ENCODE results near the gene SLC10A7. TPM values are rescaled to one million over a fixed set of nuclear protein-coding genes. Genes with fewer than 3 reads are reported as not detected.

SLC10A7 gene
- total and polyA plus RNA-seq, 2 of the 4 experiments (the other 2 are of a cell fraction): 5.2 to 8.4 TPM

DNA sequence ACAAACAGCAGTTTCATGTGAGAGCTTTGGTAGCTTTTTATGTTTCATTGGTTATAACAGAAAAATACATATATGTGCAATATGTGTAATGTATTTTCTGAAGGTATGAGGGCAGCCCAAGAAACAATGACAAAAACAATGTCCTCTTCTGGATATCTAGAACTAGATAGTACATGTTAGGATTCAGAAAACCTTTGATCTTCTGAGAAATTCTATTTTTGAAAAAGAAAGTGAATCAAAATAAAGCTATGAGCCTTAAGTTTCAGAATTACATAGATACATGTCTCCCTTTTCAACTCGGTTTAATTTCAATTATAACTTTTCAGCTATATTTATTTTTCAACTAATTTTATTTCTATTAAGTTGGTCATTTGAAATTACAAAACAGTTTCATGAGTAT is 175.5 kb downstream of the SLC10A7 start:
- H4K5ac ChIP-seq (ENCODE audit: low read depth, low read length): no peak overlapping the region
- H3K4me3 ChIP-seq (ENCODE audit: insufficient read depth, low read depth, low read length): no peak overlapping the region
- H2AFZ ChIP-seq (replicated peaks; ENCODE audit: low read length, poor library complexity): no peak overlapping the region
- no peaks in the 10 kb centered on the region for H3K27me3 ChIP-seq (ENCODE audit: control insufficient read depth, insufficient read depth, low read length)
- H3K9ac ChIP-seq (ENCODE audit: low read depth, low read length): no peak overlapping the region
- no peak overlapping the region for H3K56ac ChIP-seq (ENCODE audit: extremely low read depth, insufficient read depth, low read length)
- no peak overlapping the region for H3K23ac ChIP-seq (ENCODE audit: low read depth, low read length)
- BruUV-seq (replicated peaks): no TSS peak
- H3K9me3 ChIP-seq (ENCODE audit: control insufficient read depth, insufficient read depth, low read length): no peaks in the 10 kb centered on the region
- no peaks in the 10 kb centered on the region for H4K20me1 ChIP-seq (ENCODE audit: insufficient read depth, low read length)
- H2BK120ac ChIP-seq (ENCODE audit: low read depth, low read length): no peak overlapping the region
- H3K4me1 ChIP-seq (ENCODE audit: control insufficient read depth, insufficient read depth, low read length): no peaks in the 10 kb centered on the region
- no peak overlapping the region for H3K27ac ChIP-seq (ENCODE audit: insufficient read depth, low read length)
- H3K4me2 ChIP-seq (ENCODE audit: low read depth, low read length): no peak overlapping the region
- intact Hi-C loops (cut with micrococcal nuclease): no loop called here
- H2AK9ac ChIP-seq (replicated peaks; ENCODE audit: low read depth, low read length, poor library complexity): no peak overlapping the region
- H3K18ac ChIP-seq (ENCODE audit: low read depth, low read length): no peak overlapping the region
- H2BK15ac ChIP-seq (ENCODE audit: low read depth, low read length): no peak overlapping the region
- ATAC-seq (ENCODE audit: low read depth): no peak
- H2BK5ac ChIP-seq (ENCODE audit: low read depth, low read length, poor library complexity, severe bottlenecking): no peak overlapping the region
- no peak overlapping the region for H4K91ac ChIP-seq (ENCODE audit: insufficient read depth, low read depth, low read length)
- H2AK5ac ChIP-seq (ENCODE audit: low read depth, low read length): no peak overlapping the region
- 0 out of 4 replicates have a peak, but pooled peaks cover 0 to 2% of the 10 kb centered on the region in 2 experiments for H3K79me1 ChIP-seq (ENCODE audit: low read depth in 1 of 2, low read length in 2 of 2)
- POLR2A ChIA-PET (ENCODE audit: unreplicated experiment): no interaction called here
- dilution Hi-C loops (cut with HindIII; ENCODE audit: low sequenced_read_pairs, unreplicated experiment): no loop called here
- in situ Hi-C loops (cut with MboI; ENCODE audit: low sequenced_read_pairs): loop anchor here (25.0 kb wide), 1 partner anchor 1241 kb away; no protein-coding TSS in a partner anchor
- H3K4ac ChIP-seq (ENCODE audit: low read depth, low read length): no peak overlapping the region
- WGBS, 2 experiments (ENCODE audit: extremely low coverage in 2 of 2, insufficient read length in 1 of 2): 100% methylated on average over 1 of the region's 1 CpG; no CpG with 5 or more reads in 1 of the 2 experiments
- CTCF ChIA-PET: interaction anchor here (1.5 kb wide), 1 partner anchor 10 kb away, joined by 3 read pairs; no protein-coding TSS in a partner anchor
- no peak overlapping the region for H2BK20ac ChIP-seq (ENCODE audit: low read depth, low read length)
- no peak overlapping the region for H4K8ac ChIP-seq (ENCODE audit: low read depth in 2 of 2, low read length in 2 of 2)
- no peak for DNase-seq
- TF ChIP-seq, protein P1, sequence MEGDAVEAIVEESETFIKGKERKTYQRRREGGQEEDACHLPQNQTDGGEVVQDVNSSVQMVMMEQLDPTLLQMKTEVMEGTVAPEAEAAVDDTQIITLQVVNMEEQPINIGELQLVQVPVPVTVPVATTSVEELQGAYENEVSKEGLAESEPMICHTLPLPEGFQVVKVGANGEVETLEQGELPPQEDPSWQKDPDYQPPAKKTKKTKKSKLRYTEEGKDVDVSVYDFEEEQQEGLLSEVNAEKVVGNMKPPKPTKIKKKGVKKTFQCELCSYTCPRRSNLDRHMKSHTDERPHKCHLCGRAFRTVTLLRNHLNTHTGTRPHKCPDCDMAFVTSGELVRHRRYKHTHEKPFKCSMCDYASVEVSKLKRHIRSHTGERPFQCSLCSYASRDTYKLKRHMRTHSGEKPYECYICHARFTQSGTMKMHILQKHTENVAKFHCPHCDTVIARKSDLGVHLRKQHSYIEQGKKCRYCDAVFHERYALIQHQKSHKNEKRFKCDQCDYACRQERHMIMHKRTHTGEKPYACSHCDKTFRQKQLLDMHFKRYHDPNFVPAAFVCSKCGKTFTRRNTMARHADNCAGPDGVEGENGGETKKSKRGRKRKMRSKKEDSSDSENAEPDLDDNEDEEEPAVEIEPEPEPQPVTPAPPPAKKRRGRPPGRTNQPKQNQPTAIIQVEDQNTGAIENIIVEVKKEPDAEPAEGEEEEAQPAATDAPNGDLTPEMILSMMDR (conservative IDR thresholded peaks at IDR 0.05; ENCODE audit: low read depth, low read length): no peak
- TF ChIP-seq SMC3 (IDR thresholded peaks at IDR 0.05; ENCODE audit: low read depth, low read length) (no peak), CEBPB (IDR thresholded peaks at IDR 0.05; ENCODE audit: low read depth, low read length) (no peak), FOS (IDR thresholded peaks at IDR 0.05; ENCODE audit: low read depth, low read length) (no peak), CHD1 (IDR thresholded peaks at IDR 0.05; ENCODE audit: low read depth, low read length) (no peak), RFX5 (IDR thresholded peaks at IDR 0.05; ENCODE audit: low read depth, low read length) (no peak), BHLHE40 (IDR thresholded peaks at IDR 0.05; ENCODE audit: low read depth, low read length) (no peak), MAZ (IDR thresholded peaks at IDR 0.05; ENCODE audit: borderline replicate concordance, low read depth, low read length) (no peak), MAFK (IDR thresholded peaks at IDR 0.05; ENCODE audit: low read depth, low read length) (no peak), NFE2L2 (IDR thresholded peaks at IDR 0.05; ENCODE audit: low read depth, low read length) (no peak), RCOR1 (IDR thresholded peaks at IDR 0.05; ENCODE audit: insufficient replicate concordance, low read length) (no peak), MXI1 (IDR thresholded peaks at IDR 0.05; ENCODE audit: borderline replicate concordance, low read depth, low read length) (no peak)
- TF ChIP-seq, protein P2, sequence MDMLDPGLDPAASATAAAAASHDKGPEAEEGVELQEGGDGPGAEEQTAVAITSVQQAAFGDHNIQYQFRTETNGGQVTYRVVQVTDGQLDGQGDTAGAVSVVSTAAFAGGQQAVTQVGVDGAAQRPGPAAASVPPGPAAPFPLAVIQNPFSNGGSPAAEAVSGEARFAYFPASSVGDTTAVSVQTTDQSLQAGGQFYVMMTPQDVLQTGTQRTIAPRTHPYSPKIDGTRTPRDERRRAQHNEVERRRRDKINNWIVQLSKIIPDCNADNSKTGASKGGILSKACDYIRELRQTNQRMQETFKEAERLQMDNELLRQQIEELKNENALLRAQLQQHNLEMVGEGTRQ (IDR thresholded peaks at IDR 0.05; ENCODE audit: low read depth, low read length): no peak
- TF ChIP-seq, protein P3, sequence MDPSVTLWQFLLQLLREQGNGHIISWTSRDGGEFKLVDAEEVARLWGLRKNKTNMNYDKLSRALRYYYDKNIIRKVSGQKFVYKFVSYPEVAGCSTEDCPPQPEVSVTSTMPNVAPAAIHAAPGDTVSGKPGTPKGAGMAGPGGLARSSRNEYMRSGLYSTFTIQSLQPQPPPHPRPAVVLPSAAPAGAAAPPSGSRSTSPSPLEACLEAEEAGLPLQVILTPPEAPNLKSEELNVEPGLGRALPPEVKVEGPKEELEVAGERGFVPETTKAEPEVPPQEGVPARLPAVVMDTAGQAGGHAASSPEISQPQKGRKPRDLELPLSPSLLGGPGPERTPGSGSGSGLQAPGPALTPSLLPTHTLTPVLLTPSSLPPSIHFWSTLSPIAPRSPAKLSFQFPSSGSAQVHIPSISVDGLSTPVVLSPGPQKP (IDR thresholded peaks at IDR 0.05; ENCODE audit: borderline replicate concordance, low read depth, low read length): no peak
- 0 out of 2 replicates have a peak, but pooled peaks cover 3% of the 10 kb centered on the region for H3K9me1 ChIP-seq (ENCODE audit: insufficient read depth, low read length)
- H3K36me3 ChIP-seq (ENCODE audit: control insufficient read depth, insufficient read depth, low read length): no peaks in the 10 kb centered on the region
- H3K14ac ChIP-seq (replicated peaks; ENCODE audit: low read depth, low read length): no peak overlapping the region
